HG02623 (cell line): Measurements from ENCODE around the gene ARSK.
A peak's percentile ranks its signal among the peaks of the same experiment; 100 is the strongest.
"Not testable (repeated sequence)": the region's sequence is repeated elsewhere in the genome, so short reads cannot be mapped to it uniquely, and the experiment has no call there.

Experiments
- ATAC-seq: cut with Tn5 transposase; IDR thresholded peaks from one replicate; pipeline ENCODE4 v1.9.1; 2021; ENCODE audit warnings: moderate library complexity; ENCODE audit not compliant: unreplicated experiment

ARSK gene

GRCh38 chr5:95620030-95620869 is 65.3 kb downstream of the ARSK start, which contains the start of gene GPR150:
Gene GPR150 (plus strand): TSS chr5:95620087. CDS start chr5:95620276, 189 bp downstream.
- ATAC-seq = peak; percentile 62

GRCh38 chr5:95620870-95621838 is 66.3 kb downstream of the ARSK start:
- peak; percentile 34 for ATAC-seq

- no peak for ATAC-seq
Observed at GRCh38 chr5:95621839-95622629, 67.1 kb downstream of the ARSK start.

- no peak for ATAC-seq
Observed at GRCh38 chr5:95623706-95624105, 68.8 kb downstream of the ARSK start.

- no peak for ATAC-seq
Observed at GRCh38 chr5:95624368-95624767, 69.5 kb downstream of the ARSK start.

GRCh38 chr5:95626701-95627100 is 71.8 kb downstream of the ARSK start:
- no peak for ATAC-seq

- no peak for ATAC-seq
Observed at GRCh38 chr5:95627971-95628810, 73.3 kb downstream of the ARSK start.

GRCh38 chr5:95628933-95629332 is 74.0 kb downstream of the ARSK start:
- ATAC-seq = no peak

- ATAC-seq = no peak
Observed at GRCh38 chr5:95630394-95630917, 75.6 kb downstream of the ARSK start.

- no peak for ATAC-seq
Observed at GRCh38 chr5:95631255-95631958, 76.5 kb downstream of the ARSK start.

GRCh38 chr5:95631991-95632675 is 77.2 kb downstream of the ARSK start:
- ATAC-seq = peak; percentile 88

GRCh38 chr5:95632942-95633341 is 78.0 kb downstream of the ARSK start:
- not testable (repeated sequence) for ATAC-seq

- no peak for ATAC-seq
Observed at GRCh38 chr5:95633671-95634070, 78.8 kb downstream of the ARSK start.

GRCh38 chr5:95634081-95634480 is 79.2 kb downstream of the ARSK start:
- ATAC-seq = no peak

GRCh38 chr5:95638632-95639031 is 83.7 kb downstream of the ARSK start:
- no peak for ATAC-seq

- no peak for ATAC-seq
Observed at GRCh38 chr5:95641741-95642220, 86.9 kb downstream of the ARSK start.

GRCh38 chr5:95643152-95643551 is 88.3 kb downstream of the ARSK start:
- ATAC-seq = no peak

GRCh38 chr5:95644351-95645042 is 89.6 kb downstream of the ARSK start:
- peak; percentile 29 for ATAC-seq
